ENCODE results near the gene CUX1. TPM values are rescaled to one million over a fixed set of nuclear protein-coding genes. Genes with fewer than 3 reads are reported as not detected.
A peak's percentile ranks its signal among the peaks of the same experiment; 100 is the strongest.

CUX1 gene
- total RNA-seq, 1 experiment from 2014 or later = 39.6 TPM

- DNase-seq (peak; percentile 76), ATAC-seq (peak; percentile 92)
- H3K9me2 ChIP-seq (replicated peaks; ENCODE audit: low read length) = no peaks in the 10 kb centered on the region
- intact Hi-C loops (cut with micrococcal nuclease) = loop anchor here (1.0 to 5.0 kb wide), 3 partner anchors 583 to 729 kb away; no protein-coding TSS in a partner anchor
- H3K9ac ChIP-seq (ENCODE audit: low read length) = no peak overlapping the region
- H3F3A ChIP-seq (ENCODE audit: low read length, unreplicated experiment) = no peaks in the 10 kb centered on the region
- H3K4me1 ChIP-seq (ENCODE audit: insufficient read depth, low read length) = no peaks in the 10 kb centered on the region
- ChIA-PET CTCF (no interaction called here), POLR2A (ENCODE audit: unreplicated experiment) (no interaction called here)
- H3K9me3 ChIP-seq (ENCODE audit: low read length) = no peaks in the 10 kb centered on the region
- H4K20me1 ChIP-seq (ENCODE audit: low read length) = no peaks in the 10 kb centered on the region
- H3K27ac ChIP-seq (ENCODE audit: low read length) = no peak overlapping the region
- no peak overlapping the region for H2AFZ ChIP-seq (ENCODE audit: low read length)
- no peaks in the 10 kb centered on the region for H3K27me3 ChIP-seq (ENCODE audit: low read length)
- no peaks in the 10 kb centered on the region for H3K79me2 ChIP-seq (ENCODE audit: low read length)
- TF ChIP-seq EZH2 (IDR thresholded peaks at IDR 0.05; ENCODE audit: low read length, unreplicated experiment) (no peak), CTCF (conservative IDR thresholded peaks at IDR 0.05; ENCODE audit: low read depth, low read length) (peak; percentile 94), EZH2phosphoT487 (IDR thresholded peaks at IDR 0.05; ENCODE audit: borderline replicate concordance, low read length) (no peak)
- H3K4me3 ChIP-seq (ENCODE audit: low read length) = no peak overlapping the region
- BruUV-seq (replicated peaks) = no TSS peak
- no peaks in the 10 kb centered on the region for H3K36me3 ChIP-seq (ENCODE audit: low read depth, low read length)
- H3K4me2 ChIP-seq (ENCODE audit: low read length) = no peak overlapping the region
These were observed 454.9 kb downstream of the CUX1 start for GRCh38 chr7:102272075-102272916.

DNA sequence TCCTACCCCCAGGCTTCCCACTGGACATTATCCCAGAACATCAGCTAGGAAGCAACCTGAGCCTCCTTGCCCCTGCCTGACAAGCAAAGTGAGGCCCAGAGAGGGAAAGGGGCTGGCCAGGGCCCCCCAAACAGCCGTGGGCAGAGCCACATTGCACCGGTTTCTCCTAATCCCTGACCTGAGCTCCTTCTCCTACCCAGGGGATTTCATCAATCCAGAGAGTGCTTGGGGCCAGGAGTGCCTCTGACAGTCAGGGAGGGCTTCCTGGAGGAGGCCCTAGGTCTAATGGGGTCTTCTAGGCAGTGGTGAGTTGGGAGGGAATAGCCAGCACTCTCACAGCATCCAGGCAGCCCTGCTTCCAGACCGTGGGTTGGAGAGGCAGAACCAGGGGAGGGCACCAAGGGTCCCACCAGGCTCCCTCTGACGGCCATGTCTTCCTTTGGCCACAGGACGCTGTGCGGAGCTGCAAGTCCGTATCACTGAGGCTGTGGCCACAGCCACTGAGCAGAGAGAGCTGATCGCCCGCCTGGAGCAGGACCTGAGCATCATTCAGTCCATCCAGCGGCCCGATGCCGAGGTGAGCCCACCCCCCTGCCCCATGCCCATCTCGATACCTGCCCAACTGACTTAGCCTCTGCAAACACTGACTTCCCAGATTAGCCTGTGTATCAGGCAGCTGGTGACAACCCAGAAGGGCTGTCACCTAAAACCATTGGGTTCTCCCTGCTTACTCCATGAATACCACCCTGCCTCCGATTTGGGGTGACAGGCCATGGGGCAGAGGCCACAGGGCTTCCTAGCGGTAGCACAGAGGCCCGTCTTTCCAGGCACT is 455.7 kb downstream of the CUX1 start:
- H3K9me2 ChIP-seq (replicated peaks; ENCODE audit: low read length) = no peaks in the 10 kb centered on the region
- no peaks in the 10 kb centered on the region for H3K79me2 ChIP-seq (ENCODE audit: low read length)
- TF ChIP-seq EZH2 (IDR thresholded peaks at IDR 0.05; ENCODE audit: low read length, unreplicated experiment) (no peak), CTCF (conservative IDR thresholded peaks at IDR 0.05; ENCODE audit: low read depth, low read length) (no peak), EZH2phosphoT487 (IDR thresholded peaks at IDR 0.05; ENCODE audit: borderline replicate concordance, low read length) (no peak)
- no peaks in the 10 kb centered on the region for H4K20me1 ChIP-seq (ENCODE audit: low read length)
- ChIA-PET POLR2A (ENCODE audit: unreplicated experiment) (no interaction called here), CTCF (interaction anchor here (0.7 to 1.0 kb wide), 3 partner anchors 592 to 733 kb away, joined by 4 to 8 read pairs (median 5); no protein-coding TSS in a partner anchor)
- no peaks in the 10 kb centered on the region for H3K27me3 ChIP-seq (ENCODE audit: low read length)
- H3F3A ChIP-seq (ENCODE audit: low read length, unreplicated experiment) = no peaks in the 10 kb centered on the region
- no peak overlapping the region for H3K9ac ChIP-seq (ENCODE audit: low read length)
- H2AFZ ChIP-seq (ENCODE audit: low read length) = no peak overlapping the region
- intact Hi-C loops (cut with micrococcal nuclease) = loop anchor here (1.0 to 5.0 kb wide), 3 partner anchors 584 to 730 kb away; no protein-coding TSS in a partner anchor
- no peaks in the 10 kb centered on the region for H3K9me3 ChIP-seq (ENCODE audit: low read length)
- no peak overlapping the region for H3K4me3 ChIP-seq (ENCODE audit: low read length)
- no peaks in the 10 kb centered on the region for H3K36me3 ChIP-seq (ENCODE audit: low read depth, low read length)
- BruUV-seq (replicated peaks) = no TSS peak
- H3K4me1 ChIP-seq (ENCODE audit: insufficient read depth, low read length) = no peaks in the 10 kb centered on the region
- DNase-seq (no peak), ATAC-seq (no peak)
- H3K4me2 ChIP-seq (ENCODE audit: low read length) = no peak overlapping the region
- H3K27ac ChIP-seq (ENCODE audit: low read length) = no peak overlapping the region
